Lower leg skin (tissue), 3 donors: ENCODE results near the gene PLAC1.

Experiments
- POLR2A ChIP-seq, 2 donors: fragments of 450-650 bp; IDR thresholded peaks; one replicate each; pipeline ENCODE4 v1.6.1; 2016 to 2017; ENCODE audit warnings: antibody characterized with exemption in 2 of 2, mild to moderate bottlenecking in 1 of 2, moderate library complexity in 1 of 2
- TF ChIP-seq, protein P1 (sequence below), 3 donors: fragments of 450-650 bp; IDR thresholded peaks; one replicate each; pipeline ENCODE4 v1.5.1; 2016; ENCODE audit warnings: antibody characterized with exemption in 3 of 3, mild to moderate bottlenecking in 3 of 3, moderate library complexity in 2 of 3

DNA sequence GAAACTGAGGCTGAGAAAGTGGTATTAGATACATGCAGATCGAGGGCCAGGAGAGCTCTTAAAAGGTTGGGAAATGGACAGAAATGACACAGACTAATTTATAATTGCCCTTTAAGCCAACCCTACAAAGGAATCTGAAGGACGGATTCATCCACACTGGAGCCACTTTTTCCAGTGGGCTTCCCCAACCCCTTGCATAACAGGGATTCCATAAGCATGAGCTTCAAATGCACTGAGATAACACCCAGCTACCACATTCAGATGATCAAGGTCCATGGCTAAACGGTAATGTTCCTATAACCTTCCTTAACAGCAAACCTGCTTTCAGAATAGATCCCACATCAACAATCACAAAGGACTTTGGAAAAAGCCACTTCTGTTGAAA, 34.2 kb downstream of the PLAC1 start:
- TF ChIP-seq, protein P1, sequence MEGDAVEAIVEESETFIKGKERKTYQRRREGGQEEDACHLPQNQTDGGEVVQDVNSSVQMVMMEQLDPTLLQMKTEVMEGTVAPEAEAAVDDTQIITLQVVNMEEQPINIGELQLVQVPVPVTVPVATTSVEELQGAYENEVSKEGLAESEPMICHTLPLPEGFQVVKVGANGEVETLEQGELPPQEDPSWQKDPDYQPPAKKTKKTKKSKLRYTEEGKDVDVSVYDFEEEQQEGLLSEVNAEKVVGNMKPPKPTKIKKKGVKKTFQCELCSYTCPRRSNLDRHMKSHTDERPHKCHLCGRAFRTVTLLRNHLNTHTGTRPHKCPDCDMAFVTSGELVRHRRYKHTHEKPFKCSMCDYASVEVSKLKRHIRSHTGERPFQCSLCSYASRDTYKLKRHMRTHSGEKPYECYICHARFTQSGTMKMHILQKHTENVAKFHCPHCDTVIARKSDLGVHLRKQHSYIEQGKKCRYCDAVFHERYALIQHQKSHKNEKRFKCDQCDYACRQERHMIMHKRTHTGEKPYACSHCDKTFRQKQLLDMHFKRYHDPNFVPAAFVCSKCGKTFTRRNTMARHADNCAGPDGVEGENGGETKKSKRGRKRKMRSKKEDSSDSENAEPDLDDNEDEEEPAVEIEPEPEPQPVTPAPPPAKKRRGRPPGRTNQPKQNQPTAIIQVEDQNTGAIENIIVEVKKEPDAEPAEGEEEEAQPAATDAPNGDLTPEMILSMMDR (IDR thresholded peaks at IDR 0.05) = no peak
- no peak for TF ChIP-seq POLR2A (IDR thresholded peaks at IDR 0.05)
